Adipose tissue (tissue), 3 donors: ENCODE measurements around the gene KCNQ1. TPM values are rescaled to one million over a fixed set of nuclear protein-coding genes. Genes with fewer than 3 reads are reported as not detected.

ENCODE experiments used
- H3K27ac ChIP-seq: one replicate; pipeline ENCODE4 v1.5.1; 2013; ENCODE audit warnings: low read depth, low read length
- WGBS, 3 donors: extraction: QIAGEN DNeasy Blood & Tissue Kit; methylation state at CpG; one replicate each; pipeline ENCODE4 v1.1.7; 2013; 5-methylcytosine and 5-hydroxymethylcytosine counted together
- polyA plus RNA-seq, 3 donors: library from polyadenylated mRNA; stranded (reverse); fragments of 200-250 nt; gene quantifications; one replicate each; pipeline ENCODE4 v1.2.3, GENCODE V29; 2013
- donor health status: healthy with polysubstance abuse.
- donor health status: Bipolar disorder and iron deficiency.
- donor health status: healthy.

KCNQ1 gene
- polyA plus RNA-seq, 3 donors: 4.8 to 28.1 (median 9.6) TPM

GRCh38 chr11:2704896-2705606 lies 260.2 kb downstream of the KCNQ1 start:
- 85 to 91% (median 90%) methylated on average over 14 of the region's 14 CpGs for WGBS, 3 donors
- no peak overlapping the region for H3K27ac ChIP-seq

GRCh38 chr11:2706321-2706720 lies 261.5 kb downstream of the KCNQ1 start:
- 95 to 100% (median 95%) methylated on average over 1 of the region's 1 CpG for WGBS, 3 donors

GRCh38 chr11:2707736-2708135 lies 262.9 kb downstream of the KCNQ1 start:
- no peak overlapping the region for H3K27ac ChIP-seq
- WGBS, 3 donors: 83 to 84% (median 84%) methylated on average over 7 of the region's 7 CpGs

More at GRCh38 chr11:2706321-2706720, 261.5 kb downstream of the KCNQ1 start:
- H3K27ac ChIP-seq: no peak overlapping the region

- 57 to 74% (median 64%) methylated on average over 11 of the region's 11 CpGs for WGBS, 3 donors
Observed at GRCh38 chr11:2708151-2708581, 263.4 kb downstream of the KCNQ1 start.

DNA sequence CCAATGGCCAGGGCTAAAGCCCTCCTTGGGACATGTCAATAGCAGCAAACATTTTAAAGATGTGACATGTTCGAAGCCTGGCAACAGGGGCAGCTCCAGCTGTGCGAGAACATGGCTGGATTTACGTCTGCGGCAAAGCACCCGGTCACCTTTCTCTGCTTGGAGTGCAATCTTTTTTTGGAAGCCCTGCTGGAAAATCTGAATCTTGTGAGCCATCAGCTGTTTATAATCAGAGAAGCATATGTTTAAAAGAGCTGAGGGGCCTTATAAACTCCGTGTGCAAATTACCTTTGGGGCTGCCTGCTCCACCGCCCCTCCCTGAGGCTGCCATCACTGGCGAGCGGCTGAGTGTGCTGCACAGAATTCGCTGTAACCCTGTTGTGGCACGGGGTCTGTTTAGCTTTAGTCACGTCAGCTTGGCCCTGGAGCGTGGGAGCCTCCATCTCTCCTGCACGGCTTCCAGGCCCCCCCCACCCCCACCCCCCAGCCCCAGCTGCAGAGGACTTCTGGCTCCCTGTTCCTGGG lies 264.0 kb downstream of the KCNQ1 start:
- WGBS, 3 donors: 58 to 71% (median 61%) methylated on average over 14 of the region's 14 CpGs
- no peak overlapping the region for H3K27ac ChIP-seq

More at GRCh38 chr11:2708151-2708581, 263.4 kb downstream of the KCNQ1 start:
- H3K27ac ChIP-seq: no peak overlapping the region

DNA sequence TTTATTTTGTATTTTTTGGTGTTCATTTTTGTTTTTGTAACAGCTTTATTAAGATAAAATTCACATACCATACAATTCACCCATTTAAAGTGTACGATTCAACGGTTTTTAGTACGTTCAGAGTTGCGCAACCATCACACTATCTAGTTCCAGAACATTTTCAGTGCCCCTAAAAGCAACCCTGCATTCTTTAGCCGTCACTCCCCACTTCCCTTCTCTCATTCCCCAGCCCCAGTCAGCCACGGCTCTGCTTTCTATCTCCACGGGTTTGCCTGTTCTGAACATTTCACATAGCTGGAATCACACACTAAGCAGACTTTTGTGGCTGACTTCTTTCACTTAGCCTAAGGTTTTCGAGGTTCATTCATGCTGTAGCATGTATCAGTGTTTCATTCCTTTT lies 264.6 kb downstream of the KCNQ1 start:
- 24 to 72% (median 34%) methylated on average over 8 of the region's 8 CpGs for WGBS, 3 donors
- H3K27ac ChIP-seq: no peak overlapping the region

- 77 to 94% (median 86%) methylated on average over 6 of the region's 6 CpGs for WGBS, 3 donors
- H3K27ac ChIP-seq: no peak overlapping the region
Observed at GRCh38 chr11:2711161-2711560, 266.4 kb downstream of the KCNQ1 start.

DNA sequence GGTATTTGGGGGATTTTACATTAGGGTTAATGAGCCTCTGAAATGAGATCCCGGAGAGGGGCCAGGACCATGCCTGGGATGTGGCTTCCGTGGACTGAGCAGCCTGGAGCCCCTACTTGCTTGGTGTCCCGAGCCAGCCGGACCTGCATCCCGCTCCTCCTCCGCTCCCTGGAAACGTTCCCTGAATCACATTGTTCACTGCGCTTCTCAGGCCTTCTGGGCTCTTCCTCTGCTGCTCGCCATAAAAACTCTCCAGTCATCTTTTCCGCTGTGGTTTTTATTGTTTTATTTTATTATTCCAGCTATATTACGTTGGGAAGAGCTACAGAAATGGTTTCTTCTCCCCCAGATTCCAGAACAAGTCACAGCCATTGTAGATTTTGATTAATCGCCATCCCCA lies 268.3 kb downstream of the KCNQ1 start:
- H3K27ac ChIP-seq: no peak overlapping the region
- 86 to 92% (median 88%) methylated on average over 12 of the region's 12 CpGs for WGBS, 3 donors

- 87 to 95% (median 93%) methylated on average over 26 of the region's 26 CpGs for WGBS, 3 donors
- H3K27ac ChIP-seq: no peak overlapping the region
Observed at GRCh38 chr11:2713661-2714462, 269.1 kb downstream of the KCNQ1 start.

GRCh38 chr11:2714463-2714800 lies 269.6 kb downstream of the KCNQ1 start:
- WGBS, 3 donors: 92 to 97% (median 95%) methylated on average over 9 of the region's 9 CpGs
- no peak overlapping the region for H3K27ac ChIP-seq

DNA sequence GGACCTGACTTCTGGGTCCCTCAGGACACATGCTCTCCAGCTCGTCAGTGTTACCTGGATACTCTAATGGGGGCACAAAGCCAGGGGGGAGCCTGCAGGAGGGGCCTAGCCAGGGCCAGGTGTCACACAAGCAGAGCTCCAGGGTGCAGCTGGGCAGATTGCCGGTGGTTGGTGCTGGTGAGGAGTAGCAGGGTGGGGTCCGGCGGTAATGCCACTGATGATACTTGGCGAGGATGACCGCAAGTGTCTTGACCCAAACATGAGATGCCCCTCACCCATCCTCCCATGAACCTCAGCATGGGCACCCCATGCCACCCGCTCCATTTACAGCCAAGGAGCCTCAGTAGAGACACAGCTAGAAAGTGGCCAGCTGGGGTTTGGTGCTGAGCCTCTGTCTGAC lies 270.1 kb downstream of the KCNQ1 start:
- H3K27ac ChIP-seq: no peak overlapping the region
- 96 to 98% (median 98%) methylated on average over 7 of the region's 7 CpGs for WGBS, 3 donors

- 90 to 94% (median 92%) methylated on average over 15 of the region's 15 CpGs for WGBS, 3 donors
- H3K27ac ChIP-seq: no peak overlapping the region
Observed at GRCh38 chr11:2715716-2716350, 271.0 kb downstream of the KCNQ1 start.

DNA sequence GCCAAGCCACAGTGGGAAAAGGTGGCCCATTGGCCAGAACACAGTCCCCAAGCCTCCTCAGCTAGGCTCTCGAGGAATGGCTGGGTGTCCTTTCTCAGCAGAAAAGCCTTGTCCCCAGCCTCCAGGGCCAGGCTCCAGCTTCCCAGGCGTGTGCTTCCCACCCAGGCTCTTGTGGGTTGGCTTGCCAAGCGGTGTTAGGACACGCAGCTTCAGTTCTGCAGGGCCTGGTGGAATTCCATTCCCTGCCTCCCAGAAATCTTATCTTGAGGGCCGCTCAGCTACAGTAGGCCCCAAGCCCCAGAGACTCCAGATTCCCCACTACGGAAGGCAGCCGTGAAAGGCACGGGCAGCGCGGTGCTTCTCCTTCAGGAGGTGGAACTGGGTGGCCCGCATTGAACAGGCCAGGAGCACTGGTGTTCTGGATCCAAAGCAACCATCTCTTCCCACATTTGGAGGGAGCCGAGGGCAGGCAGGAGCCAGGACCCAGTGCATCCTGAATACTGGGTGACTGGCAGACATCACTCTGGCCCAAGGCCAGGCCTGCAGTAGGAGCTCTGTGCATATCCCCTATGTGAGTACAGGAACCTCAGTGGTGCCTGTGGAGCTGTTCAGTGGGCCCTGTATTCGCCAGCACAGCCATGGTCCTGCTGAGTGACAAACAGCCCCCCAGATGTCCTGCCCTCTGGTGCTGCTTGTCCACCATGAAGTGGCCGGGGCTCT lies 271.7 kb downstream of the KCNQ1 start:
- WGBS, 3 donors: 74 to 88% (median 75%) methylated on average over 14 of the region's 14 CpGs
- no peak overlapping the region for H3K27ac ChIP-seq

- WGBS, 3 donors: 83 to 87% (median 86%) methylated on average over 22 of the region's 22 CpGs
- no peak overlapping the region for H3K27ac ChIP-seq
Observed at GRCh38 chr11:2717561-2718325, 272.9 kb downstream of the KCNQ1 start.

DNA sequence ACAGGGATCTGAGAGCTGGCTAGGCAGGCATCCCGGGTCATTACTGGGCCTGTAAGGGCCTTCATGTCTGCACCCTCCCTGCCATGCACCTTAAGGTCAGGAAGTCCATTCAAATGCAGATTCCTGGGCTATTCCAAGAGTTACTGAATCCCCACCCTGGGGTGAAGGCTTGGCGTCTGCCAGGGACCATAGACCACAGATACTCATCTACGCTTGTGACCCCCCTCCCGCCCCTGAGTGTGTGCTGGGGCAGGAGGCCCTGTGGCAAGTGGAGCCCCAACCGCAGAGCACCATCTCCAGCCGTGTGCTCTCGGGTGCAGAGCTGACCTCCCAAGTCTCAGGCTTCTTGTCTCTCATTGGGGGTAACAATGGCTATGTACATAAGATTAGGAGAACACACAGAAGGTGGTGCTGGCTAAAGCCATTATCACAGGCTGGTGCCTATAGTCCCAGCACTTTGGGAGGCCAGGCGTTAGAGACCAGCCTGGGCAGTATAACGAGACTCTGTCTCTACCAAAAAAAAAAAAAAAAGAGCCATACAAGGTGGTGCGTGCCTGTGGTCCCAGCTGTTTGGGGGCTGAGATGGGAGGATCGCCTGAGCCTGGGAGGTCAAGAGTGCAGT lies 274.1 kb downstream of the KCNQ1 start:
- H3K27ac ChIP-seq: no peak overlapping the region
- 89 to 96% (median 96%) methylated on average over 11 of the region's 11 CpGs for WGBS, 3 donors

DNA sequence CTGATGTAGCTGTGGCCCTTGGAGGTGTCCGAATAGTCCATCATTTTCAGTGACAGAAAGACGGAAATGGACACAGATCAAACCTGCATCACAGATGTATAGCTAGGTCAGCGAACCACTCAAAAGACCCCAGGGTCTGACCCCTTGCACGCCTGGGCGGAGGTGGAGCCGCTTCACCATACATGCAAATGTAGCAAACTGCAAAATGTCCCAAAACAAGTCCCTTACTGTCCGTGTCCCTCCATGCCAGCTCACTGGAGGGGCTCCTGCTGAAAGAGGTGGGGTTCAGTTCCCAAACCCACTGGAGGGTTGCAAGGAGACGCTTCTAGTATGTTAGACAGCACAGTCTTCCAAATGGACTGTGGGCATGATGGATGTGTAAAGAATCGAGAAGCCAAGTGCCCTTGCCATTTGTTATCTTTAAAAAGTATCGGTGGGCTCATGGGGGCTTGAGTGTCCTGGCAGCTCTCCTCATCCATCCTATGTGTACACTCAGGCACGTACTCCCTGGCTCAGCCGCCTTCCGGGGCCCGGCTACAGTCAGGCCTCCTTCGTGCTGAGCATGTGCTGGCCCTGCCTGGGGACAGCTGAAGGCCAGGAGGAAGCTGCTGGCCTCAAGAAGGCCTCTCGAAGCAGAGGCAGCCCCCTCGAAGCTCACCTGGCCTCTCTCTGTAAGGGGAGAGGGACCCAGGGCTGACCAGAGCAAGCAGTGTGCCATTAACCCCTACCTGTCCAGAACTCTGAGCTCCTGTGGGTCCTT lies 275.2 kb downstream of the KCNQ1 start:
- 85 to 92% (median 88%) methylated on average over 16 to 17 of the region's 17 CpGs for WGBS, 3 donors

More for the DNA sequence above, 275.2 kb downstream of the KCNQ1 start:
- H3K27ac ChIP-seq: no peak overlapping the region
